ENCODE measurements around the gene TRPM4. TPM values are rescaled to one million over a fixed set of nuclear protein-coding genes. Genes with fewer than 3 reads are reported as not detected.
A peak's percentile ranks its signal among the peaks of the same experiment; 100 is the strongest.

The TRPM4 gene
- total RNA-seq, 2 experiments from 2014 or later = 20.9 to 44.2 TPM

DNA sequence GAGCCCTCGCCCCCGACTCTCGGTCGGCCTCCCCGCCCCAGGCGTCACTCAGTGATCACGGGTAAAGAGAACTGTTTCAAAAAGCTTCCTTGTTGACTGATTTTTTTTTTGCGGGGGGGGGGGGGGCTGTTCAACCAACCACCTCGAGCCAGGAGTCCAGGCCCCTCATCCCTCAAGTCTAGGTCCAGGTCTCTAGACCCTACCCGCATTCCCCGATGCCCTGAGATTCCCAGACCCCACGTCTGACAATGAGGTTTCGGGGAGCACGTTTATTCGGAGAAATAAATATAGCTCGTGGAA is 6.7 kb upstream of the TRPM4 start:
- Histone ChIP-seq H3K9me2 (ENCODE audit: insufficient read depth, low read length) (no peaks in the 10 kb centered on the region), H3K9me3 (ENCODE audit: low read length) (no peaks in the 10 kb centered on the region), H4K20me1 (ENCODE audit: insufficient read depth, low read length) (no peaks in the 10 kb centered on the region), H3K36me3 (ENCODE audit: insufficient read depth, low read length) (no peaks in the 10 kb centered on the region), H3K4me3 (ENCODE audit: low read depth, low read length, poor library complexity, severe bottlenecking) (peak overlapping the region; percentile 83), H3K4me2 (ENCODE audit: low read length) (peak overlapping the region; percentile 85), H2AFZ (ENCODE audit: low read length) (peak overlapping the region; percentile 72; the same call in 1 of the 2 replicates), H3K27ac (ENCODE audit: low read depth, low read length, poor library complexity, severe bottlenecking) (no peak overlapping the region), H3K79me2 (ENCODE audit: insufficient read depth, low read depth, low read length) (no peaks in the 10 kb centered on the region), H3K4me1 (ENCODE audit: insufficient read depth, low read length, poor library complexity, severe bottlenecking) (peaks cover 27% of the 10 kb centered on the region)
- BruUV-seq (replicated peaks) = no TSS peak
- no peak for DNase-seq (ENCODE audit: low spot score)
- CTCF ChIA-PET (ENCODE audit: unreplicated experiment) = interaction anchor here (0.6 to 1.4 kb wide), 2 partner anchors 48 to 434 kb away, joined by 3 read pairs; no protein-coding TSS in a partner anchor
- intact Hi-C loops (cut with micrococcal nuclease; ENCODE audit: unreplicated experiment) = no loop called here
- POLR2A ChIA-PET = no interaction called here
- no peak for TF ChIP-seq EZH2phosphoT487 (IDR thresholded peaks at IDR 0.05; ENCODE audit: borderline replicate concordance, low read depth, low read length)
- TF ChIP-seq, protein P1, sequence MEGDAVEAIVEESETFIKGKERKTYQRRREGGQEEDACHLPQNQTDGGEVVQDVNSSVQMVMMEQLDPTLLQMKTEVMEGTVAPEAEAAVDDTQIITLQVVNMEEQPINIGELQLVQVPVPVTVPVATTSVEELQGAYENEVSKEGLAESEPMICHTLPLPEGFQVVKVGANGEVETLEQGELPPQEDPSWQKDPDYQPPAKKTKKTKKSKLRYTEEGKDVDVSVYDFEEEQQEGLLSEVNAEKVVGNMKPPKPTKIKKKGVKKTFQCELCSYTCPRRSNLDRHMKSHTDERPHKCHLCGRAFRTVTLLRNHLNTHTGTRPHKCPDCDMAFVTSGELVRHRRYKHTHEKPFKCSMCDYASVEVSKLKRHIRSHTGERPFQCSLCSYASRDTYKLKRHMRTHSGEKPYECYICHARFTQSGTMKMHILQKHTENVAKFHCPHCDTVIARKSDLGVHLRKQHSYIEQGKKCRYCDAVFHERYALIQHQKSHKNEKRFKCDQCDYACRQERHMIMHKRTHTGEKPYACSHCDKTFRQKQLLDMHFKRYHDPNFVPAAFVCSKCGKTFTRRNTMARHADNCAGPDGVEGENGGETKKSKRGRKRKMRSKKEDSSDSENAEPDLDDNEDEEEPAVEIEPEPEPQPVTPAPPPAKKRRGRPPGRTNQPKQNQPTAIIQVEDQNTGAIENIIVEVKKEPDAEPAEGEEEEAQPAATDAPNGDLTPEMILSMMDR (conservative IDR thresholded peaks at IDR 0.05; ENCODE audit: low read length) = no peak

DNA sequence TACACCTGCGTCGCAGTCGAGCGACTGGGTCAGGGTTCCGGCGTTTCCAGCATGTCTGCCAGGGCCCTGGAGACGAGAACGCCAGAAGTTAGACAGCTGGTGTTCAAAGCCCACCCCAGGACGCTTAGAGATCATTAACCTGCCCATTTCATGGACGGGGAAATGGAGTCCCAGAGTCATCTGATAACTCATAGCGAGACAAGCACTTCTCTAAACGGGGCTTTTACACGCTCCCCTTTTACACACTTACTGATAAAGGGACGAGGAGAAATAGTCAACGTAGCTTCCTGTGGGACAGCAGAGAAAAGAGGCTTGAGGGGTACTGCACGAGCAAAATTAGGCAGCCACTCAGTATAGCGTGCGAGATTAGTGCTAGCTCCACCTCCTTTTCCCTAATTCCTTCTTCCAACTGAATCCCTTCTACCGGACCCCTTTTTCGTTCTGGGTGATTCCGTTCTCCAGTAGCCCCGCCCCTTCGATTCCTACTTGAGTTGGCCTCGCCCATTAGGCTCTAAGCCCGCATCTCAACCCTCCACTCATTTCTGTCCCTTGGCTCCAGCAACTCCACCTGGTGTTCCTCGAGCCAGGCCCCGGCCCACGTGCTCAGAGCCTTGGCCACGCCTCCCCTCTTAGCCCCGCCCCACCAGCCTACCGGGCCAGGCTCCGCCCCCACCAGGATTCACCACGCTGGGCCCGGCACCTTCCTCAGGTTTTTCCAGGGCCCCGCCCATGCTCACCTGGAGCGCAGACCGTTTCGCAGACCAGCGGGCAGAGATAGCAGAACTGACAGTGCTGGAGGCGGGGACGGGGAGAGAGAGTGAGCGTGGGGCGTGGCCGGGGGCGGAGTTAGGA is 6.1 kb upstream of the TRPM4 start:
- H3K4me2 ChIP-seq (ENCODE audit: low read length) = peak overlapping the region; percentile 85
- no TSS peak for BruUV-seq (replicated peaks)

More for the DNA sequence above, 6.1 kb upstream of the TRPM4 start:
- ChIA-PET POLR2A (no interaction called here), CTCF (ENCODE audit: unreplicated experiment) (interaction anchor here (1.4 kb wide), 1 partner anchor 47 kb away, joined by 3 read pairs; no protein-coding TSS in a partner anchor)
- Histone ChIP-seq H3K79me2 (ENCODE audit: insufficient read depth, low read depth, low read length) (no peaks in the 10 kb centered on the region), H3K9me2 (ENCODE audit: insufficient read depth, low read length) (no peaks in the 10 kb centered on the region), H4K20me1 (ENCODE audit: insufficient read depth, low read length) (no peaks in the 10 kb centered on the region), H2AFZ (ENCODE audit: low read length) (no peak overlapping the region), H3K9me3 (ENCODE audit: low read length) (no peaks in the 10 kb centered on the region), H3K27ac (ENCODE audit: low read depth, low read length, poor library complexity, severe bottlenecking) (no peak overlapping the region), H3K36me3 (ENCODE audit: insufficient read depth, low read length) (no peaks in the 10 kb centered on the region), H3K4me1 (ENCODE audit: insufficient read depth, low read length, poor library complexity, severe bottlenecking) (peaks cover 22% of the 10 kb centered on the region), H3K4me3 (ENCODE audit: low read depth, low read length, poor library complexity, severe bottlenecking) (peak overlapping the region; percentile 83)
- no peak for TF ChIP-seq EZH2phosphoT487 (IDR thresholded peaks at IDR 0.05; ENCODE audit: borderline replicate concordance, low read depth, low read length)
- TF ChIP-seq, protein P1 (conservative IDR thresholded peaks at IDR 0.05; ENCODE audit: low read length) = no peak
- DNase-seq (ENCODE audit: low spot score) = peak; percentile 76
- intact Hi-C loops (cut with micrococcal nuclease; ENCODE audit: unreplicated experiment) = no loop called here

Measured in OCI-LY7 (cell line).